ENCODE results near the gene SPATA31C2. TPM values are rescaled to one million over a fixed set of nuclear protein-coding genes. Genes with fewer than 3 reads are reported as not detected.

The SPATA31C2 gene
- total and polyA plus RNA-seq, 10 of the 15 experiments (the other 5 are each of a cell fraction or from before 2014, with no cell fraction given), result not detected

DNA sequence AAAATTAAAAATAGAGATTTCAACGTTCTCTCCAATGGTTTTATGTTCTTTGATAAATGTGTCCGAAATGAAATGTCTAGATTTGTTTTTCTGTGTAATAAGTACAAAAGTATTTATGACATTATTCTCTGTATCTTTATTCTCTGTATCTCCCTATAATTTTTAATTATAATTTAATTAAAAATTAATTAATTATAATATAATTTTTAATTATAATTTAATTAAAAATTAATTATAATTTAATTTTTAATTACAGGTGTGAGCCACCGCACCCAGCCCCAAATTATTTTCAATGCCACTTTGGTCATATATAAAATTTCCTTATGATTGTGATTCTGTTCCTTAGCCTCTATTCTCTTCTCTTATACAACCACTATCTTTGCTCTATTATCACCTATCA lies 28.2 kb downstream of the SPATA31C2 start (continued):
- TF ChIP-seq SIN3A (IDR thresholded peaks at IDR 0.05; ENCODE audit: low read depth, low read length) (no peak), MYC (IDR thresholded peaks at IDR 0.05; ENCODE audit: insufficient read depth, insufficient read length, insufficient replicate concordance, low read length, severe bottlenecking) (no peak), SUZ12 (IDR thresholded peaks at IDR 0.05; ENCODE audit: unreplicated experiment) (no peak), PAX8 (IDR thresholded peaks at IDR 0.05) (no peak), BACH1 (IDR thresholded peaks at IDR 0.05; ENCODE audit: borderline replicate concordance) (no peak)

DNA sequence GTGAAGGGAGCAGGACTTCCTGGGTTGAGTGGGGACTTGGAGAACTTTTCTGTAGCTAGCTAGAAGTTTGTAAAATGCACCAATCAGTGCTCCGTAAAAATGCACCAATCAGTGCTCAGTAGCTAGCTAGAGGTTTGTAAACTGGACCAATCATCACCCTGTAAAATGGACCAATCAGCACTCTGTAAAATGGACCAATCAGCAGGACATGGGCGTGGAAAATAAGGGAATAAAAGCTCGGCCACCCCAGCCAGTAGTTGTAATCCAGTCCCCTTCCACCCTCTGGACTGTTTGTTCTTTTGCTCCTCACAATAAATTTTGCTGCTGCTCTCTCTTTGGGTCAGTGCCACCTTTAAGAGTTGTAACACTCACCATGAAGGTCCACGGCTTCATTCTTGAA lies 29.5 kb downstream of the SPATA31C2 start:
- intact Hi-C loops (cut with micrococcal nuclease; ENCODE audit: unreplicated experiment), result no loop called here
- H2AFZ ChIP-seq (ENCODE audit: control insufficient read depth, low read depth, low read length), result no peak overlapping the region
- 23% methylated on average over 4 of the region's 4 CpGs for WGBS (ENCODE audit: insufficient coverage, insufficient replicate concordance, low lambda C conversion rate, missing lambda C conversion rate)
- no peak for ATAC-seq
- ChIA-PET CTCF (no interaction called here), SMC1A (ENCODE audit: uncharacterized antibody, unreplicated experiment) (no interaction called here), POLR2A (no interaction called here), RAD21 (ENCODE audit: unreplicated experiment) (no interaction called here)
- H3K27me3 ChIP-seq (replicated peaks in 1 of 2; ENCODE audit: control insufficient read depth in 2 of 2, insufficient read depth in 2 of 2, low read length in 1 of 2), result no peaks in the 10 kb centered on the region
- no peak overlapping the region for H3K9ac ChIP-seq (ENCODE audit: control insufficient read depth, insufficient read depth, low read length)
- no peaks in the 10 kb centered on the region for H3K79me2 ChIP-seq (ENCODE audit: control insufficient read depth, insufficient read depth, low read length)
- no peak overlapping the region for H3K27ac ChIP-seq (ENCODE audit: control insufficient read depth, insufficient read depth)
- no peak for FAIRE-seq
- H3K9me3 ChIP-seq (replicated peaks; ENCODE audit: control insufficient read depth, insufficient read depth, low read length), result no peaks in the 10 kb centered on the region; the same call in 2 of the 3 replicates
- TF ChIP-seq NFYB (IDR thresholded peaks at IDR 0.05; ENCODE audit: insufficient read depth, low read depth, low read length) (0 out of 2 replicates have a peak, but pooled peaks have one; percentile 39), NRF1 (conservative IDR thresholded peaks at IDR 0.05; ENCODE audit: low read depth, low read length) (no peak)
- no peak overlapping the region for H3K4me2 ChIP-seq (ENCODE audit: control insufficient read depth, insufficient read depth)
- no peaks in the 10 kb centered on the region for H3K36me3 ChIP-seq (ENCODE audit: control insufficient read depth in 2 of 2, insufficient read depth in 2 of 2, low read length in 1 of 2)
- H3K4me3 ChIP-seq, result no peak overlapping the region
- H4K20me1 ChIP-seq (ENCODE audit: control insufficient read depth, insufficient read depth), result no peaks in the 10 kb centered on the region
- DNase-seq (ENCODE audit: low read depth, low spot score), result no peak
- in situ Hi-C loops (cut with MboI), result no loop called here
- H3K4me1 ChIP-seq (ENCODE audit: control insufficient read depth, insufficient read depth, low read length), result no peaks in the 10 kb centered on the region
- no TSS peak for BruUV-seq (replicated peaks)

DNA sequence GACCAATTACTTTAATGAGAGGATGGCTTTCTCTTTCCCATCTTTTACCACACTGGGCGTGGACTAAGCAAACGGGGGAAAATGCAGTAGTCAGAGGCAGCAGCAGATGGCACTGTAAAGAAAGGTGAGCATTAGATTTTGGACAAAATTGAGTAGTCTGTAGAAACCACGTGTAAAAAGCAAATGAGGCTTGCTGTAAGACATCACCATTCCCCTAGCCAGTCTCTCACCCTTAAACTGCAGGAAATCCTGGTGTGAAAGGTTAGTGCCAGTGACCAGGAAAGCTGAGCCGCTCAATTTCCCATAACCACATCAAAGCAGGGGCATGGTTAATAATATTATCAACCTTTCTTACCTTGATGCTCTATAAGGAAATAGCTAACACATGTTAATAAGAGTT lies 31.8 kb downstream of the SPATA31C2 start:
- ATAC-seq (no peak), DNase-seq (ENCODE audit: low read depth, low spot score) (no peak), FAIRE-seq (no peak)
- Histone ChIP-seq H2AFZ (ENCODE audit: control insufficient read depth, low read depth, low read length) (no peak overlapping the region), H3K4me2 (ENCODE audit: control insufficient read depth, insufficient read depth) (no peak overlapping the region), H3K36me3 (ENCODE audit: control insufficient read depth in 2 of 2, insufficient read depth in 2 of 2, low read length in 1 of 2) (no peaks in the 10 kb centered on the region), H3K4me3 (no peak overlapping the region), H3K4me1 (ENCODE audit: control insufficient read depth, insufficient read depth, low read length) (no peaks in the 10 kb centered on the region), H3K79me2 (ENCODE audit: control insufficient read depth, insufficient read depth, low read length) (no peaks in the 10 kb centered on the region), H3K27ac (ENCODE audit: control insufficient read depth, insufficient read depth) (no peak overlapping the region), H3K9me3 (replicated peaks; ENCODE audit: control insufficient read depth, insufficient read depth, low read length) (no peaks in the 10 kb centered on the region; the same call in 2 of the 3 replicates), H3K27me3 (replicated peaks in 1 of 2; ENCODE audit: control insufficient read depth in 2 of 2, insufficient read depth in 2 of 2, low read length in 1 of 2) (no peaks in the 10 kb centered on the region), H4K20me1 (ENCODE audit: control insufficient read depth, insufficient read depth) (no peaks in the 10 kb centered on the region), H3K9ac (ENCODE audit: control insufficient read depth, insufficient read depth, low read length) (no peak overlapping the region)
- in situ Hi-C loops (cut with MboI) (no loop called here), intact Hi-C loops (cut with micrococcal nuclease; ENCODE audit: unreplicated experiment) (no loop called here)
- 3% methylated on average over 4 of the region's 4 CpGs for WGBS (ENCODE audit: insufficient coverage, insufficient replicate concordance, low lambda C conversion rate, missing lambda C conversion rate)
- POLR2A ChIA-PET, result no interaction called here
- BruUV-seq (replicated peaks), result no TSS peak
- CTCF ChIA-PET, result no interaction called here
- RAD21 ChIA-PET (ENCODE audit: unreplicated experiment), result no interaction called here
- SMC1A ChIA-PET (ENCODE audit: uncharacterized antibody, unreplicated experiment), result no interaction called here
- TF ChIP-seq, protein P1, sequence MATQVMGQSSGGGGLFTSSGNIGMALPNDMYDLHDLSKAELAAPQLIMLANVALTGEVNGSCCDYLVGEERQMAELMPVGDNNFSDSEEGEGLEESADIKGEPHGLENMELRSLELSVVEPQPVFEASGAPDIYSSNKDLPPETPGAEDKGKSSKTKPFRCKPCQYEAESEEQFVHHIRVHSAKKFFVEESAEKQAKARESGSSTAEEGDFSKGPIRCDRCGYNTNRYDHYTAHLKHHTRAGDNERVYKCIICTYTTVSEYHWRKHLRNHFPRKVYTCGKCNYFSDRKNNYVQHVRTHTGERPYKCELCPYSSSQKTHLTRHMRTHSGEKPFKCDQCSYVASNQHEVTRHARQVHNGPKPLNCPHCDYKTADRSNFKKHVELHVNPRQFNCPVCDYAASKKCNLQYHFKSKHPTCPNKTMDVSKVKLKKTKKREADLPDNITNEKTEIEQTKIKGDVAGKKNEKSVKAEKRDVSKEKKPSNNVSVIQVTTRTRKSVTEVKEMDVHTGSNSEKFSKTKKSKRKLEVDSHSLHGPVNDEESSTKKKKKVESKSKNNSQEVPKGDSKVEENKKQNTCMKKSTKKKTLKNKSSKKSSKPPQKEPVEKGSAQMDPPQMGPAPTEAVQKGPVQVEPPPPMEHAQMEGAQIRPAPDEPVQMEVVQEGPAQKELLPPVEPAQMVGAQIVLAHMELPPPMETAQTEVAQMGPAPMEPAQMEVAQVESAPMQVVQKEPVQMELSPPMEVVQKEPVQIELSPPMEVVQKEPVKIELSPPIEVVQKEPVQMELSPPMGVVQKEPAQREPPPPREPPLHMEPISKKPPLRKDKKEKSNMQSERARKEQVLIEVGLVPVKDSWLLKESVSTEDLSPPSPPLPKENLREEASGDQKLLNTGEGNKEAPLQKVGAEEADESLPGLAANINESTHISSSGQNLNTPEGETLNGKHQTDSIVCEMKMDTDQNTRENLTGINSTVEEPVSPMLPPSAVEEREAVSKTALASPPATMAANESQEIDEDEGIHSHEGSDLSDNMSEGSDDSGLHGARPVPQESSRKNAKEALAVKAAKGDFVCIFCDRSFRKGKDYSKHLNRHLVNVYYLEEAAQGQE (IDR thresholded peaks at IDR 0.05; ENCODE audit: low read depth, low read length), result no peak
- peak; percentile 41 for TF ChIP-seq RAD21 (IDR thresholded peaks at IDR 0.05; ENCODE audit: insufficient read depth, low read depth, low read length)
- TF ChIP-seq, protein P2, sequence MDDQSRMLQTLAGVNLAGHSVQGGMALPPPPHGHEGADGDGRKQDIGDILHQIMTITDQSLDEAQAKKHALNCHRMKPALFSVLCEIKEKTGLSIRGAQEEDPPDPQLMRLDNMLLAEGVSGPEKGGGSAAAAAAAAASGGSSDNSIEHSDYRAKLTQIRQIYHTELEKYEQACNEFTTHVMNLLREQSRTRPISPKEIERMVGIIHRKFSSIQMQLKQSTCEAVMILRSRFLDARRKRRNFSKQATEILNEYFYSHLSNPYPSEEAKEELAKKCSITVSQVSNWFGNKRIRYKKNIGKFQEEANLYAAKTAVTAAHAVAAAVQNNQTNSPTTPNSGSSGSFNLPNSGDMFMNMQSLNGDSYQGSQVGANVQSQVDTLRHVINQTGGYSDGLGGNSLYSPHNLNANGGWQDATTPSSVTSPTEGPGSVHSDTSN (IDR thresholded peaks at IDR 0.05; ENCODE audit: insufficient replicate concordance, low read depth, low read length), result no peak

Data from GM12878 (cell line).